Naive thymus-derived CD4-positive, alpha-beta T cell (primary cell): Measurements from ENCODE around the gene VPREB1. TPM values are rescaled to one million over a fixed set of nuclear protein-coding genes. Genes with fewer than 3 reads are reported as not detected.
A peak's percentile ranks its signal among the peaks of the same experiment; 100 is the strongest.
"Not testable (repeated sequence)": the region's sequence is repeated elsewhere in the genome, so short reads cannot be mapped to it uniquely, and the experiment has no call there.

Experiments
- ATAC-seq: fragments of 150-1000 bp; cut with Tn5 transposase; 2 replicates; pipeline ENCODE4 v1.10.0; 2021; ENCODE audit warnings: mild to moderate bottlenecking, moderate library complexity
- CTCF ChIA-PET: fragments of 350-600 bp; sonication (Branson Sonifier 250); formaldehyde crosslinking; loops from one replicate; lab custom pipeline; 2021; ENCODE audit warnings: antibody characterized with exemption; lab: Charles Lee
- POLR2A ChIA-PET: fragments of 350-600 bp; sonication (Branson Sonifier 250); formaldehyde crosslinking; loops from one replicate; lab custom pipeline; 2021; ENCODE audit warnings: antibody characterized with exemption, inconsistent platforms; lab: Charles Lee
- DNase-seq, 9 donors: peaks; one replicate each; pipeline versions ENCODE4 v3.0.0 to v3.0.0-alpha.2; 2020 to 2022; ENCODE audit warnings: mixed read lengths in 1 of 9
- H3K27ac ChIP-seq: one replicate; pipeline ENCODE4 v1.7.0; 2013; ENCODE audit warnings: mild to moderate bottlenecking, low read depth, low read length, moderate library complexity
- H3K27me3 ChIP-seq, 2 donors: one replicate each; pipeline ENCODE4 v1.7.0; 2013; ENCODE audit warnings: low read length in 2 of 2, mild to moderate bottlenecking in 2 of 2, moderate library complexity in 2 of 2; ENCODE audit not compliant: control insufficient read depth in 2 of 2, insufficient read depth in 2 of 2
- H3K36me3 ChIP-seq, 3 experiments: 1 replicate in 2 of 3; 2 replicates in 1 of 3; pipeline ENCODE4 v1.7.0; 2013; ENCODE audit warnings: low read length in 3 of 3, mild to moderate bottlenecking in 3 of 3, moderate library complexity in 1 of 3; ENCODE audit not compliant: insufficient read depth in 3 of 3, control insufficient read depth in 2 of 3
- H3K4me1 ChIP-seq, 2 donors: one replicate each; pipeline ENCODE4 v1.7.0; 2013; ENCODE audit warnings: low read length in 2 of 2, mild to moderate bottlenecking in 2 of 2, moderate library complexity in 1 of 2; ENCODE audit not compliant: control insufficient read depth in 2 of 2, insufficient read depth in 2 of 2
- H3K4me3 ChIP-seq: 2 replicates; pipeline ENCODE4 v1.7.0; 2013; ENCODE audit warnings: mild to moderate bottlenecking, low read length
- H3K9me3 ChIP-seq, 3 experiments: 1 replicate in 2 of 3; 2 replicates in 1 of 3; pipeline ENCODE4 v1.7.0; 2013; ENCODE audit warnings: low read length in 3 of 3; ENCODE audit not compliant: control insufficient read depth in 2 of 3
- H3K27ac Mint-ChIP-seq, 9 donors: one replicate each; pipeline ENCODE4 v1.8.0; 2020 to 2022; ENCODE audit warnings: mixed read lengths in 9 of 9, mild to moderate bottlenecking in 8 of 9, moderate library complexity in 5 of 9, inconsistent platforms in 2 of 9
- H3K27me3 Mint-ChIP-seq, 5 donors: one replicate each; pipeline ENCODE4 v1.8.0; 2021 to 2022; ENCODE audit warnings: mixed read lengths in 5 of 5, mild to moderate bottlenecking in 1 of 5
- H3K36me3 Mint-ChIP-seq, 5 donors: one replicate each; pipeline ENCODE4 v1.8.0; 2020 to 2022; ENCODE audit warnings: mixed read lengths in 5 of 5, mild to moderate bottlenecking in 3 of 5, inconsistent platforms in 1 of 5
- H3K4me1 Mint-ChIP-seq, 7 donors: one replicate each; pipeline ENCODE4 v1.8.0; 2020 to 2022; ENCODE audit warnings: mixed read lengths in 7 of 7, mild to moderate bottlenecking in 3 of 7, inconsistent platforms in 1 of 7
- H3K4me3 Mint-ChIP-seq, 10 donors: one replicate each; pipeline ENCODE4 v1.8.0; 2020 to 2022; ENCODE audit warnings: mild to moderate bottlenecking in 10 of 10, mixed read lengths in 10 of 10, moderate library complexity in 6 of 10, inconsistent platforms in 2 of 10
- H3K9me3 Mint-ChIP-seq, 11 donors: one replicate each; pipeline ENCODE4 v1.8.0; 2020 to 2022; ENCODE audit warnings: mixed read lengths in 11 of 11, mild to moderate bottlenecking in 4 of 11, inconsistent platforms in 1 of 11, moderate library complexity in 1 of 11
- intact Hi-C, 2 donors: fragments of 100-400 bp; cut with micrococcal nuclease; formaldehyde crosslinking; loops; one replicate each; pipeline ENCODE4 v1.15.1; 2023
- polyA plus RNA-seq, 2 donors: library from polyadenylated mRNA; unstranded; fragments of 300-500 nt; fragmentation: Illumina TruSeq; gene quantifications; one replicate each; pipeline ENCODE4 v1.2.3, GENCODE V29; 2021
- total RNA-seq, 6 experiments: library from RNA in 5 of 6; stranded (reverse) in 5 of 6; gene quantifications; 1 replicate in 5 of 6; 2 replicates in 1 of 6; pipeline ENCODE4 v1.2.3 and lab custom pipeline; 2021 to 2026

Gene VPREB1
- total and polyA plus RNA-seq, 7 experiments from 2014 or later, result not detected

- H3K4me1 ChIP-seq, intact Hi-C loops, H3K36me3 ChIP-seq, DNase-seq, H3K27ac ChIP-seq, H3K4me3 ChIP-seq, ATAC-seq, H3K36me3 Mint-ChIP-seq, H3K9me3 ChIP-seq, H3K4me1 Mint-ChIP-seq, POLR2A ChIA-PET, H3K27me3 Mint-ChIP-seq, H3K9me3 Mint-ChIP-seq, H3K4me3 Mint-ChIP-seq, CTCF ChIA-PET, H3K27ac Mint-ChIP-seq, H3K27me3 ChIP-seq: not testable (repeated sequence)
Observed at GRCh38 chr22:22270036-22270676, 25.6 kb downstream of the VPREB1 start.

GRCh38 chr22:22277423-22277822 lies 32.8 kb downstream of the VPREB1 start:
- H3K4me1 ChIP-seq, H3K36me3 Mint-ChIP-seq, H3K9me3 ChIP-seq, H3K4me1 Mint-ChIP-seq, H3K27ac Mint-ChIP-seq, ATAC-seq, H3K4me3 ChIP-seq, DNase-seq, H3K36me3 ChIP-seq, POLR2A ChIA-PET, H3K4me3 Mint-ChIP-seq, H3K27ac ChIP-seq, CTCF ChIA-PET, intact Hi-C loops, H3K27me3 ChIP-seq, H3K9me3 Mint-ChIP-seq, H3K27me3 Mint-ChIP-seq: not testable (repeated sequence)

DNA sequence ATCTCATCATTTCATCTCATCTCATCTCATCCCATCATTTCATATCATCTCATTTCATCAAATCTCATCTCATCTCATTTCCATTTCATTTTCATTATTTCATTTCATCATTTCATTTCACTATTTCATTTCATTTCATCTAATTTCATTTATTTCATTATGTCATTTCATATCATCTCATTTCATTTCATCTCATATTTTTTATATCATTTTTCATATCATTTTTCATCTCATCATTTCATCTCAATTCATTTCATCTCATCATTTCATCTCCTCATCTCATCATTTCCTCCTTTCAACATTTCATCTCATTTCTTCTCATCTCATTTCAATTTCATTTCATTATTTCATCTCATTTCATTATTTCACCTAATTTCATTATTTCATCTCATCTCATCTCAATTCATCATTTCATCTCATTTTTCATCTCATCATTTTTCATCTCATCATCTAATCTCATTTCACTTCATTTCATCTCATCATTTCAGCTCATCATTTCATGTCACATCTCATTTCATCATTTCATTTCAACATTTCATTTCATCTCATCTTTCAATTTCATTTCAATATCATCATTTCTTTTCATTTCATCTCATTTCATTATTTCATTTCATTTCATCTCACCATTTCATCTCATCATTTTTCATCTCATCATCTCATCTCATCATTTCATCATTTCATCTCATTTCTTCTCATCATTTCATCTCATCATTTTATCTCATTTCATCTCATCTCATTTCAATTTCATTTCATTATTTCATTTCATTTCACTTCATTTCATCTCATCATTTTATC lies 40.6 kb downstream of the VPREB1 start:
- H3K4me3 ChIP-seq, H3K27me3 ChIP-seq, H3K4me3 Mint-ChIP-seq, intact Hi-C loops, CTCF ChIA-PET, H3K9me3 Mint-ChIP-seq, POLR2A ChIA-PET, H3K4me1 ChIP-seq, H3K27ac ChIP-seq, DNase-seq, H3K9me3 ChIP-seq, H3K27me3 Mint-ChIP-seq, H3K27ac Mint-ChIP-seq, H3K36me3 ChIP-seq, H3K36me3 Mint-ChIP-seq, ATAC-seq, H3K4me1 Mint-ChIP-seq: not testable (repeated sequence)

DNA sequence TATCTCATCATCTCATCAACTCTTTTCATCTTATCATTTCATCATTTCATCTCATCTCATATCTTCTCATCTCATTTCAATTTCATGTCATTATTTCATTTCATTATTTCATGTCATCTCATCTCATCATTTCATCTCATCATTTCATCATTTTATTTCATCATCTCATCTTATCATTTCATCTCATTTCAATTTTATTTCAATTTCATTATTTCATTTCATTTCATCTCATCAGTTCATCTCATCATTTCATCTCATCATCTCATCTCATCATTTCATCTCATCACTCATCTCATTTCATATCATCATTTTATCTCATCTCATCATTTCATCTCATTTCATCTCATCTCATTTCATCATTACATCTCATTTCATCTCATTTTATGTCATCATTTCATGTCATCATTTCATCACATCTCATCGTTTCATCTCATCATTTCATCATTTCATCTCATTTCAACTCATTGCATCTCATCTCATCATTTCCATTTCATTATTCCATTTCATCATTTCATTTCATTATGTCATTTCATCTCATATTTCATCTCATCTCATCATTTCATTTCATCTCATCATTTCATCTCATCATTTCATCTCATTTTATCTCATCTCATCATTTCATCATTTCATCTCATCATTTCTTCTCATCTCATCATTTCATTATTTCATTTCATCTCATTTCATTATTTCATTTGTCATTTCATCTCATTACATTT lies 42.0 kb downstream of the VPREB1 start:
- not testable (repeated sequence) for H3K36me3 Mint-ChIP-seq

GRCh38 chr22:22287106-22287626 lies 42.6 kb downstream of the VPREB1 start:
- H3K9me3 ChIP-seq, POLR2A ChIA-PET, CTCF ChIA-PET, H3K4me1 ChIP-seq, H3K27me3 ChIP-seq, ATAC-seq, H3K27ac ChIP-seq, H3K4me1 Mint-ChIP-seq, DNase-seq, H3K36me3 Mint-ChIP-seq, H3K4me3 ChIP-seq, intact Hi-C loops, H3K36me3 ChIP-seq, H3K27me3 Mint-ChIP-seq, H3K4me3 Mint-ChIP-seq, H3K27ac Mint-ChIP-seq, H3K9me3 Mint-ChIP-seq: not testable (repeated sequence)

More for the DNA sequence above, 42.0 kb downstream of the VPREB1 start:
- CTCF ChIA-PET, H3K9me3 ChIP-seq, H3K27me3 ChIP-seq, DNase-seq, H3K36me3 ChIP-seq, H3K27ac Mint-ChIP-seq, H3K4me3 ChIP-seq, H3K4me1 Mint-ChIP-seq, H3K27ac ChIP-seq, H3K9me3 Mint-ChIP-seq, ATAC-seq, POLR2A ChIA-PET, H3K27me3 Mint-ChIP-seq, intact Hi-C loops, H3K4me1 ChIP-seq, H3K4me3 Mint-ChIP-seq: not testable (repeated sequence)

DNA sequence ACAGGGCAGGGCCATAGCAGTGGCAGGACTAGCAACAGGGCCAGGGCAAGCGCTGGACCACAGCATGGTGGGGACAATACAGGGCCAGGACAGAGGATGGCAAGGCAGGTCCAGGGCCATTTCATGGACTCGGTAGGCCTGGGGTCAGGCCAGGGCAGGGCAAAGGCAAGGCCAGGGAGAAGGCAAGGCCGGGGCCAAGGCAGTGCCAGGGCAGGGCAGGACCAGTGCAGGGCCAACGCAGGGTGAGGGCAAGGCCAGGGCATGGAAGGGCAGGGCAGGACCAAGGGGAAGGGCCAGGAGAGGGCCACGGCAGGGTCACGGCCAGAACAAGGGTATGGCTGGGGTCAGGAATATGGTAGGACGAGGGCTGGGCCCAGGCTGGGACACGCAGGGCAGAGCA lies 45.1 kb downstream of the VPREB1 start:
- H3K27me3 Mint-ChIP-seq, H3K4me1 Mint-ChIP-seq, H3K27me3 ChIP-seq, intact Hi-C loops, H3K9me3 ChIP-seq, POLR2A ChIA-PET, H3K9me3 Mint-ChIP-seq, H3K36me3 Mint-ChIP-seq, CTCF ChIA-PET, H3K27ac Mint-ChIP-seq, ATAC-seq, DNase-seq, H3K4me1 ChIP-seq, H3K36me3 ChIP-seq, H3K4me3 ChIP-seq, H3K27ac ChIP-seq: not testable (repeated sequence)
- H3K4me3 Mint-ChIP-seq, result peak overlapping the region in 1 of 10 donors; percentile 59
